B cell (primary cell): ENCODE measurements around the gene CLASP1. TPM values are rescaled to one million over a fixed set of nuclear protein-coding genes. Genes with fewer than 3 reads are reported as not detected.

ENCODE experiments used
- ATAC-seq: fragments of 200-7000 bp; cut with Tn5 transposase; one replicate; pipeline ENCODE4 v1.10.0; 2021; ENCODE audit warnings: low read depth, mild to moderate bottlenecking, moderate number of reproducible peaks, moderate library complexity
- CTCF ChIA-PET: fragments of 350-600 bp; sonication (Branson Sonifier 250); formaldehyde crosslinking; loops from one replicate; lab custom pipeline; 2021; ENCODE audit warnings: antibody characterized with exemption, inconsistent platforms; lab: Charles Lee
- POLR2A ChIA-PET: fragments of 350-600 bp; sonication (Branson Sonifier 250); formaldehyde crosslinking; loops from one replicate; lab custom pipeline; 2021; ENCODE audit warnings: antibody characterized with exemption; lab: Charles Lee
- DNase-seq: peaks from one replicate; pipeline ENCODE4 v3.0.0; 2013
- H2AFZ ChIP-seq: 2 replicates; pipeline ENCODE4 v1.6.1; 2012; ENCODE audit warnings: mild to moderate bottlenecking, low read depth, low read length; ENCODE audit not compliant: insufficient read depth, poor library complexity, severe bottlenecking
- H3K27ac ChIP-seq, 2 donors: 1 replicate in 1 of 2; 2 replicates in 1 of 2; pipeline ENCODE4 v1.5.1; 2012 to 2013; ENCODE audit warnings: low read length in 2 of 2, mild to moderate bottlenecking in 2 of 2, moderate library complexity in 1 of 2
- H3K27me3 ChIP-seq, 4 experiments: fragments of 200-600 bp in 1 of 4; sonication (generic) in 1 of 4; replicated peaks in 1 of 4; 1 replicate in 2 of 4; 2 replicates in 2 of 4; pipeline versions ENCODE4 v1.6.1 to v1.7.0; 2013 to 2016; ENCODE audit warnings: low read length in 3 of 4, mild to moderate bottlenecking in 2 of 4, mixed read lengths in 1 of 4, moderate library complexity in 1 of 4; ENCODE audit not compliant: insufficient read depth in 4 of 4, control insufficient read depth in 3 of 4; ENCODE audit errors: control extremely low read depth in 1 of 4
- H3K36me3 ChIP-seq, 2 experiments: replicated peaks in 1 of 2; 1 replicate in 1 of 2; 2 replicates in 1 of 2; pipeline versions ENCODE4 v1.6.1 to v1.7.1; 2013; ENCODE audit warnings: low read length in 1 of 2; ENCODE audit not compliant: insufficient read depth in 2 of 2, control insufficient read depth in 1 of 2; ENCODE audit errors: control extremely low read depth in 1 of 2, extremely low read depth in 1 of 2
- H3K4me1 ChIP-seq, 2 donors: fragments of 200-600 bp in 1 of 2; sonication (generic) in 1 of 2; 1 replicate in 1 of 2; 2 replicates in 1 of 2; pipeline versions ENCODE4 v1.5.1 to v1.6.1; 2013 to 2017; ENCODE audit warnings: low read length in 2 of 2; ENCODE audit not compliant: control insufficient read depth in 2 of 2, insufficient read depth in 2 of 2
- H3K4me2 ChIP-seq: replicated peaks from 2 replicates; pipeline ENCODE3; 2012; ENCODE audit warnings: mild to moderate bottlenecking, low read depth, low read length; ENCODE audit not compliant: poor library complexity, severe bottlenecking
- H3K4me3 ChIP-seq, 5 experiments: fragments of 200-600 bp in 1 of 5; sonication (generic) in 1 of 5; 1 replicate in 3 of 5; 2 replicates in 2 of 5; pipeline versions ENCODE4 v1.5.1 to v1.7.0; 2011 to 2016; ENCODE audit warnings: low read length in 4 of 5, mild to moderate bottlenecking in 4 of 5, low read depth in 2 of 5, control low read depth in 1 of 5, moderate library complexity in 1 of 5; ENCODE audit not compliant: insufficient read depth in 1 of 5; ENCODE audit errors: control extremely low read depth in 1 of 5, extremely low read depth in 1 of 5
- H3K79me2 ChIP-seq: fragments of 200-600 bp; sonication (generic); one replicate; pipeline ENCODE4 v1.6.0; 2016; ENCODE audit warnings: low read length; ENCODE audit not compliant: control insufficient read depth, insufficient read depth
- H3K9ac ChIP-seq: fragments of 200-600 bp; sonication (generic); 2 replicates; pipeline ENCODE4 v1.6.1; 2017; ENCODE audit warnings: mild to moderate bottlenecking, low read length, moderate library complexity
- H3K9me3 ChIP-seq, 3 donors: one replicate each; pipeline versions ENCODE4 v1.6.1 to v1.7.1; 2013; ENCODE audit warnings: low read length in 2 of 3; ENCODE audit not compliant: control insufficient read depth in 2 of 3, insufficient read depth in 1 of 3; ENCODE audit errors: control extremely low read depth in 1 of 3
- H4K20me1 ChIP-seq: 2 replicates; pipeline ENCODE4 v1.6.0; 2012; ENCODE audit warnings: mild to moderate bottlenecking, low read length; ENCODE audit not compliant: insufficient read depth, control insufficient read depth, poor library complexity, severe bottlenecking
- H3K27ac Mint-ChIP-seq: one replicate; pipeline ENCODE4 v1.8.0; 2021; ENCODE audit warnings: mixed read lengths
- H3K27me3 Mint-ChIP-seq: one replicate; pipeline ENCODE4 v1.8.0; 2021; ENCODE audit warnings: mixed read lengths
- H3K4me1 Mint-ChIP-seq: one replicate; pipeline ENCODE4 v1.8.0; 2021; ENCODE audit warnings: mixed read lengths
- H3K4me3 Mint-ChIP-seq: one replicate; pipeline ENCODE4 v1.8.0; 2021; ENCODE audit warnings: mixed read lengths
- H3K9me3 Mint-ChIP-seq: one replicate; pipeline ENCODE4 v1.8.0; 2022; ENCODE audit warnings: mixed read lengths; ENCODE audit not compliant: insufficient read depth
- CTCF ChIP-seq: fragments of 200-600 bp; IDR thresholded peaks from one replicate; pipeline ENCODE4 v1.8.0; 2022; ENCODE audit warnings: antibody characterized with exemption, mild to moderate bottlenecking
- EZH2 ChIP-seq: IDR thresholded peaks from 2 replicates; pipeline ENCODE4 v1.6.1; 2012; ENCODE audit warnings: borderline replicate concordance, low read depth, mild to moderate bottlenecking, moderate library complexity, low read length; ENCODE audit not compliant: insufficient read depth, poor library complexity, severe bottlenecking
- WGBS: methylation state at CpG from one replicate; pipeline ENCODE4 v1.1.5; 2013; ENCODE audit warnings: missing lambda C conversion rate; ENCODE audit not compliant: insufficient coverage; 5-methylcytosine and 5-hydroxymethylcytosine counted together
- intact Hi-C: fragments of 100-400 bp; cut with micrococcal nuclease; formaldehyde crosslinking; loops from one replicate; pipeline ENCODE4 v1.10.0; 2022
- polyA plus RNA-seq: library from polyadenylated mRNA; depleted of rRNA; stranded (reverse); fragments of >200 nt; gene quantifications from 2 replicates; pipeline ENCODE4 v1.2.3, GENCODE V29; 2012
- total RNA-seq, 2 donors: library from RNA; stranded (reverse); fragments of 120-200 nt in 1 of 2; gene quantifications; 1 replicate in 1 of 2; 2 replicates in 1 of 2; pipeline versions ENCODE4 v1.2.3 to v1.2.4, GENCODE V29; 2013 to 2022

The CLASP1 gene
- total and polyA plus RNA-seq, 2 donors (not counting 1 experiment from before 2014, with no cell fraction given): 8.7 to 88.0 TPM

DNA sequence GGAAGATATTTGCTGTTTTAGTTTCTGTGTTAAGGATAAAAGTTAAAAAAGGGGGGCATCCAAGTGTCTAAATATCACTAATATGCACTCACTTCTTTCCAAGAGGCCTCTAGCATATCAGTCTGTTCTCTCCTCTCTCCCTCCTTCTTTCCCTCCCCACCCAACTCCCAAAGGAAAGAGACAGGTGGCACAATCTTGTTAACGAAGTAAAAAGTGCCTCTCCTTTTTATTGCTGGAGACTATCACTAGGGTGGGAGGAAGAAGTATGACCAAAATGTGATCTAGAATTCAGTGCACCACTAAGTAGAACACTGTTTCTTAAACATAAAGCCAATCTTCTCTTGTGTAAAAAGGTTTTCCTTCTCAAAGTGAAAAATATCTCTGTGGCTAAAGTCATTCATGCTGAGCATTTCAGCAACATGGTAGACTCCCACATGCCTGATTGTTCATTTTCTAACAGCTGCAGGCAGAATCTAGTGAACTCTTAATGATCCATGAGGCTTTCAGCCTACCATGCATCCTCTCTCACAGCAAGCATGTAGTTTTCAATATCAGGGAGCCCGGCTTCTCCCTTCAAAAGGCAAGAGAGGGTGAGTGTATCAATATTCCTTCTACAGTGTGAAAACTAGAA lies 79.1 kb downstream of the CLASP1 start:
- Mint-ChIP-seq H3K9me3 (no peaks in the 10 kb centered on the region), H3K27ac (no peak overlapping the region), H3K4me3 (no peak overlapping the region), H3K27me3 (no peaks in the 10 kb centered on the region), H3K4me1 (peaks cover 2% of the 10 kb centered on the region)
- ChIA-PET CTCF (no interaction called here), POLR2A (no interaction called here)
- DNase-seq: no peak
- Histone ChIP-seq H3K9ac (no peak overlapping the region), H2AFZ (no peak overlapping the region), H3K27me3 (no peaks in the 10 kb centered on the region), H3K79me2 (peaks cover 84% of the 10 kb centered on the region), H3K27ac (no peak overlapping the region), H3K4me2 (no peak overlapping the region), H3K4me1 (no peaks in the 10 kb centered on the region), H3K4me3 (no peak overlapping the region), H3K9me3 (no peaks in the 10 kb centered on the region), H3K36me3 (peaks cover 6 to 10% of the 10 kb centered on the region in 2 experiments), H4K20me1 (peaks cover 27% of the 10 kb centered on the region)
- TF ChIP-seq CTCF (no peak), EZH2 (no peak)
- no peak for ATAC-seq
- WGBS: no CpG with 5 or more reads among the region's 2 CpGs
- intact Hi-C loops: no loop called here

- Mint-ChIP-seq H3K27ac (no peak overlapping the region), H3K4me1 (peaks cover 2% of the 10 kb centered on the region), H3K4me3 (no peak overlapping the region), H3K27me3 (no peaks in the 10 kb centered on the region), H3K9me3 (peaks cover 2% of the 10 kb centered on the region)
- H3K36me3 ChIP-seq: peaks cover 6 to 10% of the 10 kb centered on the region in 2 experiments
- DNase-seq (no peak), ATAC-seq (no peak)
- H3K27ac ChIP-seq: no peak overlapping the region
- CTCF ChIA-PET: no interaction called here
- no peak overlapping the region for H3K4me3 ChIP-seq
- intact Hi-C loops: no loop called here
- H3K4me2 ChIP-seq: no peak overlapping the region
- H3K9me3 ChIP-seq: peaks cover 0 to 4% (median 3%) of the 10 kb centered on the region in 3 donors
- H3K27me3 ChIP-seq: no peaks in the 10 kb centered on the region
- no peaks in the 10 kb centered on the region for H3K4me1 ChIP-seq
- POLR2A ChIA-PET: no interaction called here
- WGBS: 67% methylated on average over 3 of the region's 4 CpGs
- H4K20me1 ChIP-seq: peaks cover 44% of the 10 kb centered on the region
- no peak overlapping the region for H3K9ac ChIP-seq
- TF ChIP-seq EZH2 (no peak), CTCF (no peak)
- peaks cover 76% of the 10 kb centered on the region for H3K79me2 ChIP-seq
- no peak overlapping the region for H2AFZ ChIP-seq
These were observed 81.3 kb downstream of the CLASP1 start for GRCh38 chr2:121567957-121568409.
